DMS79 treated with DMSO at 0.1 percent for 48 hours (cell line): ENCODE measurements around the gene ELK3.
A peak's percentile ranks its signal among the peaks of the same experiment; 100 is the strongest.

ENCODE experiments used
- DNase-seq: peaks from one replicate; lab custom pipeline; 2025; lab: John Stamatoyannopoulos, UW

The ELK3 gene

GRCh38 chr12:96193725-96194575, at the start of gene ELK3:
Gene ELK3, plus strand, starts transcription at chr12:96194375.
- DNase-seq, result peak; percentile 30

GRCh38 chr12:96146747-96147146, 47.4 kb upstream of the ELK3 start:
- DNase-seq, result no peak

- no peak for DNase-seq
Measured at GRCh38 chr12:96150442-96150841, 43.7 kb upstream of the ELK3 start.

- DNase-seq, result no peak
Measured at GRCh38 chr12:96152164-96152563, 42.0 kb upstream of the ELK3 start.

GRCh38 chr12:96153131-96153725, 40.9 kb upstream of the ELK3 start:
- DNase-seq, result no peak

GRCh38 chr12:96155181-96155580, 39.0 kb upstream of the ELK3 start:
- no peak for DNase-seq

- DNase-seq, result no peak
Measured at GRCh38 chr12:96155781-96156180, 38.4 kb upstream of the ELK3 start.

- no peak for DNase-seq
Measured at GRCh38 chr12:96156211-96156610, 38.0 kb upstream of the ELK3 start.

- DNase-seq, result no peak
Measured at GRCh38 chr12:96157427-96157826, 36.7 kb upstream of the ELK3 start.

GRCh38 chr12:96164951-96165811, 29.0 kb upstream of the ELK3 start:
- no peak for DNase-seq

- DNase-seq, result no peak
Measured at GRCh38 chr12:96166765-96167164, 27.4 kb upstream of the ELK3 start.

- DNase-seq, result no peak
Measured at GRCh38 chr12:96167492-96167891, 26.7 kb upstream of the ELK3 start.

GRCh38 chr12:96170328-96170727, 23.8 kb upstream of the ELK3 start:
- no peak for DNase-seq

- no peak for DNase-seq
Measured at GRCh38 chr12:96170762-96171161, 23.4 kb upstream of the ELK3 start.

- no peak for DNase-seq
Measured at GRCh38 chr12:96171905-96172304, 22.3 kb upstream of the ELK3 start.

GRCh38 chr12:96172981-96173380, 21.2 kb upstream of the ELK3 start:
- no peak for DNase-seq

- DNase-seq, result no peak
Measured at GRCh38 chr12:96176575-96176974, 17.6 kb upstream of the ELK3 start.

- DNase-seq, result no peak
Measured at GRCh38 chr12:96177013-96177412, 17.2 kb upstream of the ELK3 start.

- DNase-seq, result no peak
Measured at GRCh38 chr12:96183734-96184370, 10.3 kb upstream of the ELK3 start.

- no peak for DNase-seq
Measured at GRCh38 chr12:96185914-96186313, 8.3 kb upstream of the ELK3 start.

- no peak for DNase-seq
Measured at GRCh38 chr12:96186607-96187301, 7.4 kb upstream of the ELK3 start.

GRCh38 chr12:96187956-96188355, 6.2 kb upstream of the ELK3 start:
- peak; percentile 19 for DNase-seq
